Activated T-cell treated with anti-CD3 and anti-CD28 coated beads for 1 hour (primary cell): Measurements from ENCODE around the gene ZNF845.
"Not testable (repeated sequence)": the region's sequence is repeated elsewhere in the genome, so short reads cannot be mapped to it uniquely, and the experiment has no call there.

Experiments used
- DNase-seq: peaks from one replicate; pipeline ENCODE4 v3.0.0-alpha.2; 2020; ENCODE audit warnings: low read depth

ZNF845 gene

DNA sequence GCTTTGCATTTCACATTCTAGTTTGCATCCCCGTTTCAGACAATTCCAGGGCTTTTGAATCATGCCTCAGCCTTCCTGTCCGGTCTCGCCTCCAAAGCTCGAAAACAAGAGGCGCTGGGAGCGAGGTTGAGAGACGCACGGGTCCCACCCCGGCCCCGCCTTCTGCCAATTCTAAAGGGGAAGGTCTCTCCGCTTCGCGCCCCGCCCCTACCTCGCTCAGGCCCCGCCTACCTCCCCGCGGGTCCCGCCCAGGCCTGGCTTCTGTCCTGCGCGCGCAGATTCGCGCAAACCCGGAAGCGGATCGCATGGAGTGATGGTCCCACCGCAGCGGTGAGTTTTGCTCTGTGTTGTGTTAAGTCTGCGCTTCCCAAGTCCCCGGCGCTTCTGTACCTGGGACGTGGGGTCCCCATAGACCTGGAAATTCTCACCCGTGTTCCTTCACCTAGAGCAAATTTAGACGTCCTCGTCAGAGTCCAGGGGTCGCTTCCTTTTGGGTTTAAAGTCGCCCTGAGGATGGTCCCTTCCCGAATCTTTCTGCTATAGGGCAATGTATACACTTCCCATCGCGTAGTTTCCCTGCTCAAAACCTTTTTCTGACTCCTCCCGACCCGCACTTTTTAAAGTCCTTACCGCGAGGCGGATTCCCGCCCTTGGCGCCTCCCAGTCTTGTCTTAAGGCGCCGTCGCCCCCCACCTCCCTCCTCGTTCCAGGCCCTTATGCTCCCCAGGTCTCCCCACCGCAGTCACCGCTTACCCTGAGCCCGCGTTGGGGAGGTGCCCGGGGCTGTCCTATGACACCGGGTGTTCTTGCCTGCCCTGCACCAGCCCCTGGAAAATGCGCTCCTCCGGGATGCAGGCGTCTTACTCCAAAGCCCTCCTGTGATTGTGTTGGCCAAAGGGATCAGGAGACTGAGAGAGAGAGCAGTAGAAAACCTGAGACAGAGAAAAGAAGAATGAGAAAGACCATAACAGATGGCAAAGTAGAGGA, at the start of gene ZNF845:
TSS of gene ZNF845 (plus strand) at position 287 of the 987 bp plus-strand sequence. CDS start 7,559 bp downstream, outside the sequence.
- DNase-seq: peak; percentile 98

DNA sequence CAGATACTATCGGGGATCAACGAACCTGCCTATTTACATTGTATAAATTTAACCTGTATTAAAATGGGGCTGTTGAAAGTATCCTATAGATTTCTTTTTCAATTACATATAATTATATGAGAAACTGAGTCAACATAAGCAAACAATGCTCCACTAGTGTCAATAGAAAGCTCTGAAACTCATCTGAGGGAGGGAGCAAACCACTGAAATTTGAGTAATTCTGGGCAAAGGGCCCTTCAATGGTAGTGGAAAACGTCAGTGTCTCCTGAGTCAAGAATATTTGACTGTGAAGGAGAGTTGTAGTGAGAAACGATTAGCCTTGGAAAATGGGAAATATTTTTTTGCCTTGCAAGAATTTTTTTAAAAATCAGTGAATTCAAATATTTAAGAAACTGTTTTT, 48.5 kb upstream of the ZNF845 start:
- DNase-seq: no peak

DNA sequence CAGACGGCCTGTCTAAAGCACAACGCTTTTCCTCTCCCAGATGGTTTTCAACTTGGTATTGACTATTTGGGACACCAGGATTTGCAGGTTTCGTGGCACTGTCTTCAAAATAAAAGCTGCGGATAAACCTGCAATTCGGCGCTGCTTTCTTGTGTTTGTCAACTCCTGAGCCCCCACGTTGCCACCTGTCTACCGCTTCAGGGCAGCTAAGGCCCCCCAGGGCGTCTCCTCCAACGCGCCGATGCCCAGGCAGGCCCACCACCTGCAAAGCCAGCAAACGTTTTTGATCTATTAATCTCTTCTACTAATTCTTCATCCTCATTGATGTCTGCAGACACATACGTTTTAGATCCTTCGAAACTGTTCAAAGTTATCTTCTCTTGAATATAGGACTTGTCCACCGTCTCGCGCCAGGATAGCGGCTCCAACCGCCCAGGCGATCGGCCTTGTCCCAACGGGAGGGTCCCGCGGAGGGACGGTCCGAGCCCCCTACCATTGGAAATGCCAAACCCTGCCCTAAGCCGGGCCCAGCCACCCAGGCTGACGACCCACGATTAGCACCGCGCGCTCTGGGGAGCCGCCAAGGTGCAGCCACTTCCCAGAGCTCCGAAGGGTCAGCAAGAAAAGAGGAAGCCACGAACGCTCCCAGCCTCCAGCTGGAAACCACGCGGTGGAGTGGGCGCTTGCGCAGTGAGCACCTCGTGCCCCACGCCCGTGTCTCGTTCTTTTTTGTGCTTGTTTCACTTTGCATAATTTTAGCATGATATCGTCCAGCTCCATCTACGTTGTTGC, 42.6 kb upstream of the ZNF845 start:
- DNase-seq: no peak

DNA sequence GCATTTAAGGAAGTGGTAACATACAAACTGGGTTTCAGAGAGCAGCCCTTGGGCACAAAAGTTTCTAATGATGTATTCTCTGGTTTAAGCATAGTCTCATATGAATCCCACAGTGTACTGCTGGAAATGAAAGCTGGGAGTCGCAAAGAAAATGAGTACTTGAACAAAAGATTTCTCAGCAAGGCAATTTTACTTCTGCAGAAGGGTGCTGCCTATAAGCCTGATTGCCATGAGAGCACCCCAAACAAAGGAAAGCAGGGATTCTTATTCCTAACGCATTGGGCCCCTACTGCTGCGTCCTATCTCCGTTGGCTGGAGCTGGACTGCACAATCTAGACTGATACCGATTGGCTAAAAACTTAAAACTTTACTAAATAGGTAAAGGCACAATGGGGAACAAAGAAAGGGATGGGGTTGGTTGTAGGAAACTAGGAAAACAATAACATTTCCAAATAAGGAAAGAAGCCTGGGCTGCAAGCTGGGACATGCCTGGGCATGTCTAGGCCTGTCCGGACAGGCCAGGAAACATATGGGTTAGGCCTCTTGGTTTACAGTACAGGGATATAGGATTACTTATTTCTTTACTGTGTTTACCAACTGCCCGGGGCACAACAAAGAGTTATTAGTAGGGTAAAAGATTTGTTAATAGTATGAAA, 38.6 kb upstream of the ZNF845 start:
- DNase-seq: no peak

DNA sequence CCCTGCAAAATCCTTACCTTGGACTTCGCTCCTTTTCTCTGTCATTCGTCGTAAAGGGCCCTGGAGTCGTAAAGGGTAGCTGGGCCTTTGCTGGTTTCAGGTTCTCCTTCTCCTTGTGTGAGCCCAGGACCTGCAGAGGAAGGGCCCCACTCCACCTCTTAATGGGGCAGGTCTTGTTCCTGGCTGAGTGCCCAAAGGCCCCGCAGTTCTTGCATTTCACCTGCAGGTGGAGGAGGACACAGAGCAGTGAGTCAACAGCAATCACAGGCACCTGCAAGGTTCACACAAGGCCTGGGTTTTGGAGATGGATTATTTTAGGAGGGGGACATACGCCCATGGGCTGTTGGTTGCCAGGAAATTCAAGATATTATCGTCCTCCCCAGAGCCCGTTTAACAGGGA, 32.2 kb upstream of the ZNF845 start:
- not testable (repeated sequence) for DNase-seq

DNA sequence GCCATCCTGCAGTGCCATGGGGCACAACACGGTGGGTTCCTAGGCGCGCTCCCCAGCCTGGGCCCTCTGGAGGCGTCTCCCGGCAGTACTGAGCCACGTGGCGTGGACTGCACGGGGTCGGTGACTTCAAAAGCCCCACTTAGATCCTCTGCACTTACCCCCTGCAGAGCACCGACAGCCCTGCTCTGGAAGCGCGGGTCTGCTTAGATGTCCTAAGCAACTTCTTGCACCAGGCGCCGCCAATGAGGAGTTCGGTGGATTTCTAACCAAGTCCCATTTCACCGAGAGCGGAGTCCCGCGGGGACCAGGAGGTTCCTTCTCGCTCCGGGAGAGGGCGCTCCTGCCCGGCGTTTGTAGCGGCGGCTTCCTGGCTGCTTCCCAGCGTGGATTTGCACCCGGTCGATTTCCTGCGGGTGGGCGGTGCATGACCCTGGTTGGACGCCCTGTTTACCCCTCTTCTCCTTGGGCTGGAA, 25.2 kb upstream of the ZNF845 start:
- no peak for DNase-seq

DNA sequence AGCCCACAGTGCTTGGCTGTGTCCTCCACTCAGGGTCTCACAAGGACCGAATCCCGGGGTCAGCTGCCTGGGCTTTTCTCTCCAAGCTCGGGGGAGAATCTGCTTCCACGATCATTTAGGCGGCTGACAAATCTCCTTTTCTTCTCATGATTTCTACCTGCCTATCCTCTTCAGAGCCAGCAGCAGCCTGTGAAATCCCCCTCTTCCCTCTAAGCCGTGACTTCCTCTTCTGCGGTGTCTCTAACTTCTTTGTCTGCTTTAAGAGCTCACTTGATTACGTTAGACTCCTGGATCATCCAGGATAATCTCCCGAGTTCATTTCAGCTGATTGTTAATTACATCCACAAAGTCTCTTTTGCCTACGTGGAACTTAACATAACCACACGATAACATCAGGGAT, 22.5 kb upstream of the ZNF845 start:
- DNase-seq: no peak

GRCh38 chr19:53311897-53312296, 21.7 kb upstream of the ZNF845 start:
- DNase-seq: no peak

DNA sequence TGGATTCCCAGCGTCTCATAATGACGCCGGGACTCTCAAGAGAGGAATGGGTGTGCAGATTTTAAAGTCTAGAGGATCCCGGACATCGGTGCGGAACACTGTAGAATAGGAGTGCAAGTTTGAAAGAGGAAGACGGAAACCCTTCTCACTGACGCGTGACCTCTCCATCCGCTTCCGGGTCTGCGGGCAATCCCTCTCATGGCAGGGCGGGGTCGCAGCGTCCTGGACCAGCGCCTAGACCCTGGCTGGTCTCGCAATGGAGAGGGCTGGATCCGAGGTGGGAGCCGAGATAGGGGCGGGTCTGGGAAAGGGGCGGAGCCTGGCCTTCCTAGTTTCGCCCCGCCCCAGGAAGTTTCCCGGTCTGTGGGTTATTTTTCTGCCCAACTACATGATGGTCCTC, 4.6 kb upstream of the ZNF845 start:
- no peak for DNase-seq

GRCh38 chr19:53332484-53332883, 1.1 kb upstream of the ZNF845 start:
- DNase-seq: no peak

DNA sequence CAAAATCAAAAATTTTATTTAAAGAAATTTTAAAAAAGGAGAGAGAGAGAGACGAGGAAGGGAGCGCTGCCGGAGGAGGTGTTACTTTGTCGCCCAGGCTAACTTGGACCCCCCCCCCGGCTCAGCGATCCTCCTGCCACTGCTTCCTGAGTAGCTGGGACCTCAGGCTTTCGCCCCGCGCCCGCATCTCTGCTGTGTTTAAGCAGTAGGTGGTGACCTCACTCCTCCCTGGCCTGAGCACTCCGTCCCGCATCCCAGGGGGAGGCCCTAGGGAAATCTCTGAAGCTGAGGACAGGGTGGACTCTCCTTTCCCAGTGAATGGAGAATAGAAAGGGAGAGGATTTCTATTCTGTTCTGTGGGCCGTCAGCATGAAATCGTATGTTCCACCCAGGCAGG, 485 bp upstream of the ZNF845 start:
- DNase-seq: peak; percentile 14

- DNase-seq: not testable (repeated sequence)
Observed at GRCh38 chr19:53344403-53344802, 10.9 kb downstream of the ZNF845 start.

DNA sequence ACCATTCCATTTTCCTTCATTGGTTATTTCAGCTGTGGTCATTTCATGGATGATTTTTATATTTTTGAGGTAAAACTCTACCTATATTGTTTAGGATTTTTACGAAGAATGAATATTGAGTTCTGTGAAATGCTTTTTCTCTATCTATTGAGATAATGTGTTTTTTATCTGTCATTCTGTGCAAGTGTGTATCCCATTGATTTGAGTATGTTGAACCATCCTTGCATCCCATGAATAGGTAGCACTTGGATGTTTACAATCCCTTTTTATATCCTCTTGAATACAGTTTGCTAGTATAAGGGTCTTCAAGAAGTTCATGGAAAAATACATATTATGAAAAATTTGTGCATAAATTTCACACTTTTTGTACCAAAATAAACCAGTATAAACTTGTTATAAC, 22.2 kb downstream of the ZNF845 start:
- DNase-seq: no peak

GRCh38 chr19:53357821-53358581, 24.5 kb downstream of the ZNF845 start:
- DNase-seq: no peak

GRCh38 chr19:53360056-53360455, 26.5 kb downstream of the ZNF845 start:
- not testable (repeated sequence) for DNase-seq

DNA sequence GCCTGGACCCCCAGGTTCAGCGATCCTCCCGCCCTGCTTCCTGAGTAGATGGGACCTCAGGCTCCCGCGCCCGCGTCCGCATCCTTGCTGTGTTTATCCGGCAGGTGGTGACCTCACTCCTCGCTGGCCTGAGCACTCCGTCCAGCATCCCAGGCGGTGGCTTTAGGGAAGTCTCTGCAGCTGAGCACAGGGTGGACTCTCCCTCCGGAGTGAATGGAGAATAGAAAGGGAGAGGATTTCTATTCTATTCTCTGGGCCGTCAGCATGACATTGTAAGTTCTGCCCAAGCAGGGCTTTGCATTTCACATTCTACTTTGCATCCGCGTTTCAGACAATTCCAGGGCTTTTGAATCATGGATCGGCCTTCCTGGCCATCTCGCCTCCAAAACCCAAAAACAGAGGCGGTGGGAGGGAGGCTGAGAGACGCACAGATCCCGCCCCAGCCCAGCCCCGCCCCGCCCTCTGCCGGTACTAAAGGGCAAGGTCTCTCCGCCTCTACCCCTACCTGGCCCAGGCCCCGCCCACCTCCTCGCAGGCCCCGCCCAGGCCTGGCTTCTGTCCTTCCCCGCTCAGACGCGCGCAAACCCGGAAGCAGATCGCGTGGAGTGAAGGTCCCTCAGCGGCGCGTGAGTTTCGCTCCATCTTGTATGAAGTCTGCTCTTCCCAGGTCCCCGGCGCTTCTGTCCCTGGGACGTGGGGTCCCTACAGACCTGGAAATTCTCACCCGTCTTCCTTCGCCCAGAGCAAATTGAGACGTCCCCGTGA, 31.8 kb downstream of the ZNF845 start, which contains the start of gene ZNF525:
TSS of gene ZNF525 (plus strand) at position 572 of the 765 bp plus-strand sequence. CDS start 6,577 bp downstream, outside the sequence.
- DNase-seq: peak; percentile 96

DNA sequence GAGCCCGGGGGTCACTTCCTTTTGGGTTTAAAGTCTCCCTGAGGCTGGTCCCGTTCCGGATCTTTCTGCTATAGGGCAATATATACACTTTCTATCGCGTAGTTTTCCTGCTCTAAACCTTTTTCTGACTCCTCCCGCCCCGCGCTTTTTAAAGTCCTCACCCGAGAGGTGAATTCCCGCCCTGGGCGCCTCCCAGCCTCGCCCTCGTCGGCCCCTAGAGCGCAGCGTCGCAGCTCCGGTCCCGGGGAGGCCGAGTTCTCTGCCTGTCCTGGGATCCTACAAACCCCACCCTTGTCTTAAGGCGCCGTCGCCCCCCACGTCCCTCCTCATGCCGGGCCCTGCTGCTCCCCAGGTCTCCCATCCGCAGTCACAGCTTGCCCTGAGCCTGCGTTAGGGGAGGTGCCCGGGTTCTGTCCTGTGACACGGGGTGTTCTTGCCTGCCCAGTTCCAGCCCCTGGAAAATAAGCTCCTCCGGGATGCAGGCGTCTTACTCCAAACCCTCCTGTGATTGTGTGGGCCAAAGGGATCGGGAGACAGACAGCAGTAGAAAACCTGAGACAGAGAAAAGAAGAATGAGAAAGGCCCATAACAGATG, 32.4 kb downstream of the ZNF845 start:
- DNase-seq: no peak

DNA sequence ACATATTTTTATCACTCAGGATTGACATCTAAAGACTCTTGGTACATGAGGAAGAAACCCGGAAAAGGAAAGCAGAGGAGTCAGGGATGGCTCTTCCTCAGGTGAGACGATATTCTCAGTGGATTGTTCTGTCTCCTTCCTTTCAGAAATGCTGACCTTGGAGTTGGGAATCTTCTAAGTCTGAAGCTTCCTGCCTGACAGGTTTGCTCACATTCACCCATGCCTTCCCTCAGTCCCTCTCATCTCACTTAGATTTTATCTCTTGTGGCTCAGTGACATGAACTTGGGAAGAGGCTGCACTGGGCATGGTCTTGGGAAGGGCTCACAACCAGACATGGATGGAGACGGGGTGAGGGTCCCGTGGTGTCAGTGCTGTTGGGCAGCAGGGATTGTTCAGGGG, 38.6 kb downstream of the ZNF845 start:
- DNase-seq: no peak

DNA sequence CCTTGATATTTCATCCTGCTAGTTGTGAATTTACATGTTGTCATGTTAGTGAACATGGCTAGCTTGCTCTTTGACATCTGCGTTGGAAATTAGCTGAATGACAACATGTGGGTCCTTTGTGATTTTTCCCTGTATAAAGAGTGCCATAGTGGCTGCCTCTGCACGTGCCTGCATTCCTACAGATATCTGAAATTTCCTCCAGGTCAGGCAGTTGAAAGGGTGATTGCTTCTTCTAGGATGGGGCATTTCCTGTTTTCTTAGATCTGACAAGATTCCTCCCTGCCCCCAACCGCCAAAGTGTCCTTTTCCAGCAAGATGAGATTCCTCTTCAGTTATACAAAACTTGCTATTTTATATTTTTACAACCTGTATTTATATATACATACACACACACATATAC, 40.7 kb downstream of the ZNF845 start:
- DNase-seq: no peak

GRCh38 chr19:53374743-53375142, 41.2 kb downstream of the ZNF845 start:
- DNase-seq: no peak
